NOMO-1 treated with dmso at 0.1 percent for 144 hours (cell line): ENCODE data around the gene KCNMA1.
A peak's percentile ranks its signal among the peaks of the same experiment; 100 is the strongest.
"Not testable (repeated sequence)": the region's sequence is repeated elsewhere in the genome, so short reads cannot be mapped to it uniquely, and the experiment has no call there.

Experiments used
- DNase-seq: peaks from one replicate; lab custom pipeline; 2025; ENCODE audit not compliant: unreplicated experiment; lab: John Stamatoyannopoulos, UW

The KCNMA1 gene

DNA sequence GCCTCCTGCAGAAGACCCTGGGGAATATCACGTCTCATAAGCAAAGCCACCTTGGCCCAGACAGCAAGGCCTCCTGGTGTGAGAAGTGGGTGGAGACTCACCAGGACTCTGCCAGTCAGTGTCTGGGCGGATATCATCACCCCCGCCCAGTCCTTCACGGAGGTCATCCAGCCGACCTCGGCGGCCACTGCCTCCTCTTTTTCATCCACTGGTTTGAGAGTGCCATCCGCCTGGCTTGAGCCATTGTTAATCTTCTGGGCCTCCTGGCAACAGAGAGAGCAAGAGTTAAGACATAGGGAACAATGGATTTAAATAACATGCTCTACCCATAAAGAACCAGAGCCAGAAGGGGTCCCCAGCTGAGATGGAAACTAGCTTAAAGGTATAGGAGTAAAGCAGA, 233.8 kb downstream of the KCNMA1 start:
- no peak for DNase-seq

DNA sequence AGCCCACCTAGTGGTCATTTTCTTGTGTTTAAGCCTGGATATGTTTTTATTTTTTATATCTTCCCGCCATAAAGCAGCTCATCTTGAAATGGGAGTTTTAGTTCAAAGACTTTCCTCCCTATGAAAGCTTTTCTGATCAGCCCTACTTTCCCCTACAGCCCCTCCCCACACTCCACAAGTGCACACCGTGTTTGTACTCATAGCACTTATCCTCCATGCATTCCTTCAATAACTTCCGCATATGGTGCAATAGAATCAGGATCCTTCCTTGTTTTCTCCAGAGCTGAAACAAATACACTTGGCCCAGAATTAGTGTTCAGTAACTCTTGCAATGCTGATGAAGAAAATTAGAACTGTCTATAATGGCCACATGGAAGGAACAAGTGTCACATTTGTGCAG, 235.9 kb downstream of the KCNMA1 start:
- DNase-seq, result no peak

DNA sequence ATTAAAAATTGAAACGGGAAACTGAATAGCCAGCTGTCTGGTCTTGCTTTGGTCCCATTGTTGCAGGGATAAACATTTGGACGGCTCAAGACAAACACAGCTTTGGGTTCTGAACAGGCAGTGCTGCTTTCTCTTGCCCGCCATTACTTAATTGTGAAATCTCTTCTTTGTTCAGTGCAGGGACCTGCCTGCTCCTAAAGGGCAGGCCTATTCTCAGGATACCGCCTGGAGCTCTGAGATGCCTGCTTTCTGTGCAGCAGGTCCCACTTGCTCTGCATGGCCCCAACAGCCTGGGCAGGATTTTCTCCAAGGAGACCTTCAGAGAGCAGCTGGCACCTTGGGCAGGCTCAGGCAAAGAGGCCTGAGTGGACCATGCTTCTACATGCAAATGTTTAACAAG, 237.6 kb downstream of the KCNMA1 start:
- no peak for DNase-seq

DNA sequence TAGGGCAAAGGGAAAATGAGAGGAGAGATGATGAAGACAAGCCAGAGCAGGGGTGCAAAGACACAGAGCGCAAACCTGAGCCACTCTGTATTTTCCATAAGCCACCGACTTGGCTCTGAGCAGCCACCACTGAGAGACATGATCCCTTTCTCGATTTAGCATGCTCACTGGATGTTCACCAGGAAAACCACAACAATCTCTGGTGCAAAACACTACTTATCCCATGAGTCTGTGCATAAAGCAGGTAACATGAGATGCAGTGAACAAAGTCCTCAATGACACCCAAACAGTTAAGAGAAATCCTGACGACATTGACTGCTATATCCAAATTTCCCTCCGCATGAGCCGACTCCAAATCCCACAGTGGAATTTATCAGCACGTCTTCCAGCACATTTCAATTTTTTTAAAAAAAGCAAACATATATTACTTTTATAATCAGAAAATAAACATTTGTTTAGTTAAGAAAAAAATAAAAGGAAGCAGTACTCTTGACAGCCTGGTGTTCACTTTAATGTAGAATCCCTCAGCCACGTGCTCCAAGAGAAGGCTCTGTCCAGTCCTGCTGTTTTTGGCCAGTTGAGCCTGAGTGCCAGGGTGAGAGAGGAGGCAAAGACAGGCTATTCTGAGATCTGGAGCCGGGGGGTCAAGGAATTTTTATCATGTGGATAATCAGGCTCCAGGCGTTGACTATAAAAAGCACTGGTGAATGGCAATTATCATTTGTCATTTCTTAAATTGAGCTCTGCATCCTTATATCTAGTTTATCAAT, 238.4 kb downstream of the KCNMA1 start:
- DNase-seq, result no peak

DNA sequence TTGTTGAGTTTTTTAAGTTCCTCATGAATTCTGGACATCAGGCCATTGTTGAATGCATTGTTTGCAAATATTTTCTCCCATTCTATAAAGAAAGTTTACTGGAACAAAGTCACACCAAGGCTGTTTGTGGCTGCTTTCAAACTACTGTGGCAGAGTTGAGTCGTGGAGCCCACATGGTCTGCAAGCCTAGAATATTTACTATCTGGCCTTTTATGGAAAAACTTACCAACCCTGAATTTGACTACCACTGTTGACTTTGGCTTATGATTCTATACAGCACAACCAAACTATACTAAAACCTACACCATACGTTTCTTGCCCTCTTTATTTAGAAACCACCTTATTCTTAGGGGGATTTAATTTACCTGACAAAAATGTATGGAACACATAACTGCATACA, 239.1 kb downstream of the KCNMA1 start:
- no peak for DNase-seq

DNA sequence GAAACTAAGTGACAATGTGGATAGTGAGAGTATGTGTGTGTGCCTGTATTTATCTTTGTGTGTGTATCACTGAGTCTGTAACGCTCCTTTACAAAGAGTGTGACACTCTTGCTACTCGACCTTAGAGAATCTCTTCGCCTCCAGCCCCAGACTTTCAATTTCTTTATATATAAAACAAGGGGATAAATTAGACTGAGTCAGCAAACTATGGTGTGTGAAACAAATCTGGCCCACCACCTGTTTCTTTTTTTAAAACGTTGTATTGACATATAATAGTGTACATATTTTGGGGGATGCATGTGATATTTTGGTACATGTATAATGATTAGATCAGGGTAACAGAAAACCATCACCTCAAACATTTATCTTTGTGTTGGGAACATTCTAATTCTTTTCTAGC, 240.5 kb downstream of the KCNMA1 start:
- no peak for DNase-seq

DNA sequence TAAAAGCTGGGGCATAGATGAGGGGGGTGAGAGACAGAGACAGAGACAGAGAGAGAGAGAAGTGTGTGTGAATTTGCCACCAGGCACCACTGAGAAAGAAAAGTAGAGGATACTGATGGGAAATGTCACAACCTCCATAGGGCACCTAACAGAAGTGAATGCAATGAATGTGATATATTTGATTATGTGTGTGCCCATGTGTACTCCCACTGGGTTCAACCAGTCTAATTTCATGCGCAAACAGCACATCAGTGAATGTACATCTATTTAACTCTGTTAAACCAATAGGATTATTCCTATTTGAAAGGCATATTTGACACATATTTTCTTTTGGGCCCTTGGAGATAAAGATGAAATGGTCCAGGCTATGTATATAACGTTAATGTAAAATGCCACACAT, 241.3 kb downstream of the KCNMA1 start:
- DNase-seq, result no peak

DNA sequence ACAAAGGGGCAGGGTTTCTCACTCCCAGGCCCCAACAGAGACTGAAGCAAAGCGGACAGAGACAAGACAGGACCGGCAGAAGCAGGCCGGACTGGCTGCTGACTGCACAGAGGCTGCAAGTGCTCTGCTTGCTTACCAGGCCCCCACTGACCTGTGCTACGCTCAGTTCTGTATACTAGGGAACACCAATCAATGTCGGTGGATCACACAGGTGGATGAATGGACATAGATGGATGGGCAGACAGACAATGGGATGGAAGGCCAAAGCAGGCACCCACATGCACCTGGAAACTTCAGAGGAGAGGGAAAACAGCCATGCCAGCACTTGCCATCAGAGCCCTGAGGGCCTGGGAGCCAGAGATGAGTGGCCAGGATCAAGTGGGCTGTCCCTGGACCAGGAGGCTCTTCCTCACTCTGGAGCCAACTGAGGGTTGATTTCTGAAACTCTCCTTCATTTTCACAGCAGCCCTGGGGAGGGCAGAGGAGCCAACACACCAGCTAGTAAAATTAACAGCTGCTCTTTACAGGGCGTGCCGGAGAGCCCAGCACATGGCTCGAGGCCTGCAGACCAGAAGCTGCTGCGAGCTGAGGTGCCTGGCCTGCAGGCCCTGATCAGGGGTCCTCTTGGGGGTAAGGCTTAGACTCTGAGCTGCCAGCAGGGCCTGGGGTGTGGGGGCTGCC, 243.6 kb downstream of the KCNMA1 start:
- no peak for DNase-seq

DNA sequence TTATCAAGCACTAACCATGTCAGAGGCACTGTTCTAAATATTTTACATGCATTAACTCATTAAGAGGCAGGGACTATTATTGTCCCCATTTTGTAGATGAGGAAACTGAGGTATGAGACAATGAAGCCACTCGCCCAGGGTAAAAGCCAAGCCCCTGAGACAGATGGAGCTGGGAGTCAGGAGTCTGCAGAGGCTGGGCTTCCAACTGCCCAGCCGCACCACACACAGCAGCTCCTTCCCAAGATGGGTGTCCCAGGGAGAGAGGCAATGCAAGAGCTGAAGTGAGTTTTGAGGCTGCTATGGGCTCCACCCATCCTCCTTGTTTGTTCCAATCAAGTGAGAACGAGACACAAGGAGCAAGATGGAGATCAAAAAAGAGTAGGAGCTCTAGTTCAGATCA, 244.2 kb downstream of the KCNMA1 start:
- no peak for DNase-seq

DNA sequence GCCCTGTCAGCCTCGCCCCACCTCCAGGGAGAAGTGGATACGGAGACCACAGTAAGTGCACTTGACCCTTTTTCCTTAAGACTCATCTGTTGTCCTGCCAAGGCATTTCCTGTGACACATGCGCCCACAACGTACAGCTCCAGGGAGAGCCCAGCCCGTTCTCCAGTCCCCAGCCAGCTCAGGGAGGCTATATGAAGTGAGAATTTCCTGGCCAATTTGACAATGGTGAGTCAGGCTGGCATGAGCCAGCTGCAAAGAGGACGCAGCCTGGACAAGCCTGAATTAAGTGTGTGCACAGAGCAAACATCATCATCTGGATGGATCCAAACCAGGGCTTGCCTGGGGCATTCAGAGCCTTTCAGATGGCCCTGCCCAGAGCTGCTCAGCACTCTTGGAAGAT, 244.8 kb downstream of the KCNMA1 start:
- no peak for DNase-seq

DNA sequence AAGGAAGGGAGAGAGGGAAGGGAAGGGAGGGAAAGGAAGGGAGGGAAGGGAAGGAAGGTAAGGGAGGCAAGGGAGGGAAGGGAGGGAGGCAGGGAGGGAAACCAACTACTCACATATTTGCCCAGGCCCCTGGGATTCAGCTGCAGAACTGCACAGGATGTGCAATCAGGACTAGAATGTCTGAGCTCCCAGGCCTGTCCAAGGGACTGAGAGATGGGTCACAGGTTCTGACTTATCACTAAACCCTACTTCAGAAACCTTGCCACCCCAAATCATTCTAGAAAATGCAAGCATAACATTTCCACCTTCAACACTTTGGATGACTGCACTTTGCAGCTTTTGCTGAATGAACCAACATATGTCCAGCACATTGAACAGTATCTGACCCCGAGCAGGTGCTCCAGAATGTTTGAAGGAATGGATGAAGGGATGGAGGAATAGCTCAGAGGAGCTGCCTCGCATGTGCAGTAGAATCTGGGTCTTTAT, 245.3 kb downstream of the KCNMA1 start:
- no peak for DNase-seq

DNA sequence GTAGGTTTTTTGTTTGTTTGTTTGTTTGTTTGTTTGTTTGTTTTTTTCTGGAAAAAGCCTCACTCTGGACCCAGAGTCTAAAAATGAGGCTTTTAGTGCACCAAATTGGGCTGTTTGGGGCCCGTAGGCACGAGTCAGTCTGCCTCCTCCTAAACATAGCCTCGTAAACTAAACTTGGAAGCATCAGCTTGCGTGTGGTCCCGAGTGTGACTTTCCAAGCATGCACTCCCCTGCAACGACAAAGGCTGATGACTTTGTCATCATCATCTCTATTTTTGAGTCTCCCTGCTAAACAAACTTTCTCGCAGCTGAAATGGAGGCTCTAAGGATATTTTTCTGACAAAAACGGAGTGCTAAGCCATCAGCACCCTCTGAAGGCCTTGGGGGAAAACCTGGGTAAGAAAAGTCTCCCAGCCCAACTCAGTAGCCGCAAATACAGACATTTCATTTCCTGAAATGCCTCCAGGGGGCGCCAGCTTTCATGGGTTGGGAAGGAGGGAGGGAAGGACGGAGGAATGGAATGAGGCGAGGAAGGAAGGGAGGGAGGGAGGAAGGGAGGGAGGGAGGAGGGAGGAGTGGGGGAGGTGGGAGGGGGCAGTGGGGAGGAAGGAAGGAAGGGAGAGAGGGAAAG, 245.9 kb downstream of the KCNMA1 start:
- DNase-seq, result peak; percentile 9

DNA sequence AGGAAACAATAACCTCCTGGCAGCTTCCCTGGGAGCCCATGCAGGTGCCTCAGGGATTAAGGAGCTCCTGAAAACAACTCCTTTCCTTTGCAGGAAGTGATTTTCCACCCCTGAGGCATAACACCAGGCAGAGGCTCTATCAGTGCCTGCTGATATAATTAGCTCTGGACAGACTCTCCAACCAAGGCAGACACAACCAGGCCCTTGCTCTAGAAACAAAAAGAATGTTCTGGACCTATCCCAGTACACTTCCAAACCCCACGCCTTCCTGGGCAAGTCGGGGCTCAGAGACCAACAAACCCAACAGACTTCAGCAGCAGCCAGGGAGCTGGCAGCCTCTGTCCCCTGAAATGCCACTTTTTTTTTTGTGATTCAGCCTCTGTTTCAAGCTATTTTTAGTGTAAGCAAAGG, 247.1 kb downstream of the KCNMA1 start:
- DNase-seq, result no peak

DNA sequence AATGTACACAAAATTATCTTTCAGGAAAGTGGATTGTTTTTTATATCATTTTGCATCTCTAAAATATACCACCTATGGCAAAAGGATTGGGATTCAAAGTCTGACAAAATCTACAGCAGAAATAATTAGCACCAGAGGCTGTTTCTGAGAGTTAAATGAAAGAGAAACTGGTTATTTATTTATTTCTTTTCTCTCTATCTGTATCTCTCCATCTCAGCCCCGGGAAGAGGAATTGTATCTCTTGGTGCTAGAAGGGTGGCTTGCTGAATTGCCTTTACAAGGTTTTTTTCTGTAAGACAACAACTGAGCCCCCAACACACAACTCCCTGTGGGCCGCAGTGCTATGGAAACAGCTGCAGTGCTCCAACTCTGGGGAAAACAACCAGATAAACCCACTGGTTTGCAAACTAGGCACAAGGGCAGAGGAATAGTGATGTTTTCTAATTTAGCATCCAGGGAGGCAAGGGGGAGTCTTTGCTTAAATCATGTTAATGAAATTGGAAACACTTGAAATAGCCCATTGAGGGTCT, 249.0 kb downstream of the KCNMA1 start:
- DNase-seq, result no peak

DNA sequence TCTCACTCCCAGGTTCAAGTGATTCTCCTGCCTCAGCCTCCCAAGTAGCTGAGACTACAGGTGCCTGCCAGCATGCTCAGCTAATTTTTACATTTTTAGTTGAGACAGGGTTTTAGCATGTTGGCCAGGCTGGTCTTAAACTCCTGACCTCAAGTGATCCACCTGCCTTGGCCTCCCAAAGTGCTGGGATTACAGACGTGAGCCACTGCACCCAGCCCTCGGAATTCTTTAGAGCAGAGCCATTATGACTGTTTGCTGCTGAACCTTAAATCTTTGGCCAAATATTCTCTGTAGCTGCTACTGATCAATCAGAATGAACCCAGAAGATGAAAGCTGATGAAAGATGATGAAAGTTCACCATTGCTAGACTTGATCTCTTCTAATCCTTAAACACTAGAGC, 249.9 kb downstream of the KCNMA1 start:
- DNase-seq, result not testable (repeated sequence)

DNA sequence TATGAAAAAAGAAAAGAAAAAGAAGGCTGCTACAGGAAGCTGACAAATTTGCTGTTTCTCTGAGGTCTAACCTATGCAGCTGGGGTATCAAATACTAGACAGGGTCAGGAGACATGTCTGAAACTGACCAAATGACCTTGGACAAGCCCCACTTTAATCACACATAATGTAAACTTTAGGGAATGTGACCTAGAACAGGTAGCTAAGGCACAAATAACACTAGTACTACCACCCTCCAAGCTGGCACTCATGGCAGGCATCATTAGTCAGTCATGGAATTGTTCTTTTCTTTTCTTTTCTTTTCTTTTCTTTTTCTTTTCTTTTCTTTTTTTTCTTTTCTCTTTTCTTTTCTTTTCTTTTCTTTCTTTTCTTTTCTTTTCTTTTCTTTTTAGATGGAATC, 250.4 kb downstream of the KCNMA1 start:
- no peak for DNase-seq

DNA sequence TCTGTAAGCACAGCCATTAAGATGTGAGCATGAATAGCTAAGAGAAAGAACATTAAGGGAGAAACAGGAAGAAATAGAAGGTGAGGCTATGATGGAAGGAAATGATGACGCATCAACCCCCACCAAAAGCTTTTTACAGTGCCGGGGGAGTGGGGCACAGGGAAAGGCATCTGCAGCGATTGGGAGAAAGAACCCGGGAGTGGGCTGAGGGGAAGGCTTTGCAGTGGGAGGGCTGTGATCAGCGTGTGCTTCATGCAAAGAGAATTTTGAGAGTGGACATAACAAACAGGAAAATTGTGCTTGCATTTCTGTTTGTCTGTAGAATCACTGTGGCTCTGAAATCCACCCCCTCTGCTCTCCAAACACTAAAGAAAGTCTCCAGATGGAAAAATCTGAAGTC, 250.8 kb downstream of the KCNMA1 start:
- DNase-seq, result no peak

DNA sequence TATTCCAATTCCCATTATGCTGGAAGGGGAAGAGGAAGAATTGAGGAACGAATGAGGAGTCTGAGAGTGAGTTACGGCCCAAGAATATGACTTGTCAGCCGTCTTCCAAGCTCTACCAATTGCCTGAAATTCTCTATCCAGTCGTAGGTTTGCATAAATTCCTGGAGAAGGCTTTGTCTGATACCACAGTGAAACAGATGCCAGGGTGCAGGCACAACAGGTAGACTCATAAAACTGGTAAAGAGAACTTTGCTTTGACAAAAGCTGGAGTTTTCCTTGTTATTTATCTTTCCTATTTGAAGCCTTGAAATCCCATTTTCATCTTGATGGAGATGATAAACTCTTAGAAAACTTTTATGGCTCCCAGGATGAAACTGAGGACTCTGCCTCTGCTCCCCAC, 251.2 kb downstream of the KCNMA1 start:
- DNase-seq, result no peak

DNA sequence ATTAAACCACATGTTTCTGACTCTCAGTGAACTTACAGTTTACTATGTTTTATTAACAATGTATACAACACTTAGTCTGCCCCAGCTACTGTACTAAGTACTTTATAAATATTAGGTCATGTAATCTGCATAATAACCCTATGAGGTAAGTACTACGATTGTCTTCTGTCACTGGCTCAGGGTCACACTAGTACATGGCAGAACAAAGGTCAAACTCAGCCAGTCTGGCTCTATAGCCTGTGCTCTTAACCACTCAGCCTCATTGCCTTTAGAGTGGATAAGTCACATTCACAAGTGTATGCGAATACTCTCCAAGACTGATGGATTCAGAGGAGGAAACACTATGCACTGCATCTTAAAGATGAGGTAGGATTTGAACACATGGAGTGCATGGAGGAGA, 252.3 kb downstream of the KCNMA1 start:
- no peak for DNase-seq

DNA sequence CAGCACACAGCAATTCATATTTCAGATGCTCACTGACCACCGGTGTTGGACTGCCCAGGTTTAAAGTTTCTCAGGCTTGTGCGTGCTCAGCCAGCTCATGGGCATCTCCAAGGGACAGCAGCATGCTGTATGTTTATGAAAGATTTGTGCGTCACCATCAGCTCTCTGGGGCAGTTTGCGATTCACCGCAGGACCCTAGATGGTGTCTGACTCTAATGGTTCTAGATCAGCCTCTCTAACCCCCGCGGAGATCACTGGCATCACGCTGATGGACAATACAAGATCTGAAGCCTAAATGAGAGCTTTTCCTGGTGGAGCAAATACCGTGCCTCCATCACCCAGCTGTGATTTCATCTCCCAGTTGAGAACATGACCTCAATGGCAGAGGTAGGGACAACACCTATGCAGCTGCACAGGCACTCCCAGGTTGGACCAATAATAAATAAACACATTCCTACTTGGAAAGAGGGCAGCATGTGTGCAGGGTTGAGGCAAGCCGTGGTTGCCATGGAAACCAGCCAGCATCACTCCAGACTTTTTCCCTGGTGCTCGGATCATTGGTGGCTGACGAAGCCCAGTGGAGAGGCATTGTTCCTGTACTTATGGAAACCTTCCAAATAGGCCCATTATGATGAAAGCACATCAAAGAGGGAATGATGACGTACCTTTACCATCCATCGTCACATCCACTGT, 253.6 kb downstream of the KCNMA1 start:
- no peak for DNase-seq

DNA sequence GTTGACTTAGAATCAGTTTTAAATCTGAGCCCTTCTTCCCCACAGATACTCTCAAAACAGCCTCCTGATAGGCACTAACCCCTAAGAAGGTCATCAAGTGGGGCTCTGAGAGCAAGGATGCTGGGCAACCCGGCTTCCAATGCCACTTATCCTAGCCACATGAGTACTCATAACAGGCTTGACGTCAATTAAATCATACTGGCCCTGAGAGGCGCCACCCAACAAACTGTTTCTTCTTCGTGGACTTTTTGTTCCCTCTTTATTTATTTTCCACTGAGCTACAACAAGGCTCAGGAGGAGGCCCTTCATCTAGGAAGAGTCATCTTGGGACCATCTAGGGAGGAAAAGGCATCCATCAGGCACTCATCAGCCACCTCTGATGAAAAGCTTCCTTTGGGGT, 255.9 kb downstream of the KCNMA1 start:
- DNase-seq, result no peak
